Activated naive CD4-positive, alpha-beta T cell treated with anti-CD3 and anti-CD28 coated beads, Interleukin-2, amount 10 ng/mL, durations not matched to agents 5 hours and 36 hours (primary cell): ENCODE measurements around the gene CDO1. TPM values are rescaled to one million over a fixed set of nuclear protein-coding genes. Genes with fewer than 3 reads are reported as not detected.

ENCODE experiments used
- total RNA-seq, 2 experiments: library from RNA; stranded (reverse); gene quantifications; one replicate each; pipeline ENCODE4 v1.2.3, GENCODE V29; 2021

CDO1 gene
- under 1 TPM; 0.38 to 0.79 TPM for total RNA-seq

GRCh38 chr5:115816226-115817081, at the start of gene CDO1:
Gene CDO1, minus strand, starts transcription at chr5:115816659. Its CDS starts 262 bp downstream, at chr5:115816397.

GRCh38 chr5:115841382-115842088, 25.1 kb upstream of the CDO1 start, which contains the start of the genes AP3S1 and ATG12:
Gene AP3S1, plus strand, starts transcription at chr5:115841935. Its CDS starts 103 bp downstream, at chr5:115842038.
Gene ATG12, minus strand, starts transcription at chr5:115841565. Its CDS starts 13 bp downstream, at chr5:115841552.

Other genes with a start within 250 kb of the CDO1 start
- gene TICAM2, start 214.2 kb downstream of the CDO1 start, total RNA-seq = under 1 TPM; 0.68 to 0.77 TPM
- gene TMED7, start 190.6 kb downstream of the CDO1 start, total RNA-seq = 10 to 100 TPM; 43.1 to 50.5 TPM
- gene ATG12, start 24.9 kb upstream of the CDO1 start, total RNA-seq = 10 to 100 TPM; 40.4 to 42.3 TPM
- gene AP3S1, start 25.3 kb upstream of the CDO1 start, total RNA-seq = 10 to 100 TPM; 71.7 to 73.1 TPM
- gene LVRN, start 145.8 kb upstream of the CDO1 start, total RNA-seq = not detected
- not detected for gene ARL14EPL, start 215.8 kb upstream of the CDO1 start, total RNA-seq